HepG2 (cell line): ENCODE measurements around the gene RPS6KA5. TPM values are rescaled to one million over a fixed set of nuclear protein-coding genes. Genes with fewer than 3 reads are reported as not detected.

Experiments used
- ATAD3A ChIP-seq: sonication (generic); formaldehyde crosslinking; IDR thresholded peaks from 2 replicates; pipeline ENCODE4 v1.4.0; 2020; ENCODE audit warnings: missing genetic modification reagents
- ELF3 ChIP-seq: IDR thresholded peaks from 2 replicates; pipeline ENCODE4 v1.6.1; 2016; ENCODE audit warnings: missing genetic modification reagents, missing compliant biosample characterization
- FOXC1 ChIP-seq: sonication (generic); formaldehyde crosslinking; IDR thresholded peaks from 2 replicates; pipeline ENCODE4 v1.8.0; 2022; ENCODE audit warnings: mild to moderate bottlenecking, missing genetic modification reagents, borderline replicate concordance
- GZF1 ChIP-seq: sonication (generic); formaldehyde crosslinking; IDR thresholded peaks from 2 replicates; pipeline ENCODE4 v1.5.1; 2020; ENCODE audit warnings: mild to moderate bottlenecking, missing genetic modification reagents
- HMGXB4 ChIP-seq, 2 experiments: sonication (generic) in 1 of 2; formaldehyde crosslinking in 1 of 2; IDR thresholded peaks; 2 replicates each; pipeline versions ENCODE4 v1.4.0 to v1.6.1; 2018 to 2020; ENCODE audit warnings: missing genetic modification reagents in 2 of 2, borderline replicate concordance in 1 of 2, low read depth in 1 of 2, mild to moderate bottlenecking in 1 of 2, missing biosample characterization in 1 of 2
- ISL2 ChIP-seq: sonication (generic); formaldehyde crosslinking; IDR thresholded peaks from 2 replicates; pipeline ENCODE4 v1.5.0; 2020; ENCODE audit warnings: missing genetic modification reagents
- POLR2G ChIP-seq: fragments of 200-400 bp; formaldehyde crosslinking; IDR thresholded peaks from 2 replicates; pipeline ENCODE4 v1.6.1; 2018; ENCODE audit warnings: mild to moderate bottlenecking, low read depth, low read length, moderate library complexity
- PTBP1 ChIP-seq: fragments of 200-400 bp; formaldehyde crosslinking; IDR thresholded peaks from 2 replicates; pipeline ENCODE4 v1.6.1; 2018; ENCODE audit warnings: low read length, low read depth; ENCODE audit not compliant: poor library complexity, severe bottlenecking
- SIN3B ChIP-seq: fragments of 150-350 bp; IDR thresholded peaks from 2 replicates; pipeline ENCODE4 v1.6.1; 2014; ENCODE audit warnings: low read length
- SIX1 ChIP-seq: sonication (generic); formaldehyde crosslinking; IDR thresholded peaks from 2 replicates; pipeline ENCODE4 v1.4.0; 2020; ENCODE audit warnings: missing genetic modification reagents, borderline replicate concordance
- SOX5 ChIP-seq: IDR thresholded peaks from 2 replicates; pipeline ENCODE4 v1.6.1; 2016; ENCODE audit warnings: borderline replicate concordance
- SP140L ChIP-seq: sonication (generic); formaldehyde crosslinking; IDR thresholded peaks from 2 replicates; pipeline ENCODE4 v1.4.0; 2020; ENCODE audit warnings: missing genetic modification reagents, borderline replicate concordance
- TP53 ChIP-seq: sonication (generic); formaldehyde crosslinking; conservative IDR thresholded peaks from 2 replicates; pipeline ENCODE4 v1.4.0; 2020; ENCODE audit warnings: missing genetic modification reagents
- ZBTB21 ChIP-seq: sonication (generic); formaldehyde crosslinking; IDR thresholded peaks from 2 replicates; pipeline ENCODE4 v1.4.0; 2020; ENCODE audit warnings: missing genetic modification reagents
- ZFP1 ChIP-seq: IDR thresholded peaks from 2 replicates; pipeline ENCODE4 v1.6.1; 2016
- ZNF460 ChIP-seq: sonication (generic); formaldehyde crosslinking; IDR thresholded peaks from 2 replicates; pipeline ENCODE4 v1.5.1; 2020; ENCODE audit warnings: missing genetic modification reagents, mild to moderate bottlenecking, borderline replicate concordance
- polyA plus RNA-seq, 8 experiments: library from polyadenylated mRNA; depleted of rRNA in 3 of 8; stranded (reverse) in 7 of 8; unstranded in 1 of 8; fragments of >200 nt; fragmentation: Illumina TruSeq in 4 of 8; extraction: Trizol in 4 of 8; gene quantifications; 2 replicates each; pipeline versions ENCODE4 v1.2.1 to v1.2.3, GENCODE V29; 2011 to 2016; ENCODE audit warnings: low read depth in 4 of 8, missing spikeins in 1 of 8, mixed read lengths in 1 of 8; ENCODE audit not compliant: insufficient read depth in 1 of 8
- total RNA-seq, 5 experiments: library from RNA; depleted of rRNA; stranded (reverse); fragments of >200 nt; fragmentation: Illumina TruSeq; extraction: Trizol; gene quantifications; 2 replicates each; pipeline ENCODE4 v1.2.3, GENCODE V29; 2016; ENCODE audit warnings: low read depth in 1 of 5
- TF ChIP-seq, protein P1 (sequence below): sonication (generic); formaldehyde crosslinking; IDR thresholded peaks from 2 replicates; pipeline ENCODE4 v1.9.0; 2021; ENCODE audit warnings: missing genetic modification reagents, mild to moderate bottlenecking, borderline replicate concordance
- TF ChIP-seq, protein P2 (sequence below): sonication (generic); formaldehyde crosslinking; IDR thresholded peaks from 2 replicates; pipeline ENCODE4 v1.4.0; 2020; ENCODE audit warnings: mild to moderate bottlenecking, low read depth, missing genetic modification reagents
- TF ChIP-seq, protein P3 (sequence below): sonication (generic); formaldehyde crosslinking; IDR thresholded peaks from 2 replicates; pipeline ENCODE4 v1.5.1; 2020; ENCODE audit warnings: mild to moderate bottlenecking, moderate library complexity, missing genetic modification reagents
- TF ChIP-seq, protein P4 (sequence below): sonication (generic); formaldehyde crosslinking; IDR thresholded peaks from 2 replicates; pipeline ENCODE4 v1.5.0; 2020; ENCODE audit warnings: missing genetic modification reagents

Gene RPS6KA5
- total and polyA plus RNA-seq, 2 of the 13 experiments (the other 11 are each of a cell fraction or from before 2014, with no cell fraction given), result 0.50 to 0.58 TPM

- TF ChIP-seq, protein P1, sequence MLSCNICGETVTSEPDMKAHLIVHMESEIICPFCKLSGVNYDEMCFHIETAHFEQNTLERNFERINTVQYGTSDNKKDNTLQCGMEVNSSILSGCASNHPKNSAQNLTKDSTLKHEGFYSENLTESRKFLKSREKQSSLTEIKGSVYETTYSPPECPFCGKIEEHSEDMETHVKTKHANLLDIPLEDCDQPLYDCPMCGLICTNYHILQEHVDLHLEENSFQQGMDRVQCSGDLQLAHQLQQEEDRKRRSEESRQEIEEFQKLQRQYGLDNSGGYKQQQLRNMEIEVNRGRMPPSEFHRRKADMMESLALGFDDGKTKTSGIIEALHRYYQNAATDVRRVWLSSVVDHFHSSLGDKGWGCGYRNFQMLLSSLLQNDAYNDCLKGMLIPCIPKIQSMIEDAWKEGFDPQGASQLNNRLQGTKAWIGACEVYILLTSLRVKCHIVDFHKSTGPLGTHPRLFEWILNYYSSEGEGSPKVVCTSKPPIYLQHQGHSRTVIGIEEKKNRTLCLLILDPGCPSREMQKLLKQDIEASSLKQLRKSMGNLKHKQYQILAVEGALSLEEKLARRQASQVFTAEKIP (CRISPR knock-in tag), result no peak
- TF ChIP-seq PTBP1, result peak; percentile 30
- TF ChIP-seq TP53 (CRISPR knock-in tag), result no peak
- TF ChIP-seq ZBTB21, result no peak
- TF ChIP-seq HMGXB4 (CRISPR knock-in tag; IDR thresholded peaks at IDR 0.05; ENCODE audit: borderline replicate concordance in 1 of 2, low read depth in 1 of 2), result peak in 1 of 2 experiments; percentile 58; a peak in 3 of 4 replicates
- TF ChIP-seq SP140L (CRISPR knock-in tag), result no peak
- no peak for TF ChIP-seq ZFP1 (CRISPR knock-in tag)
- 0 out of 2 replicates have a peak, but pooled peaks have one; percentile 41 for TF ChIP-seq SOX5 (CRISPR knock-in tag)
- TF ChIP-seq, protein P2, sequence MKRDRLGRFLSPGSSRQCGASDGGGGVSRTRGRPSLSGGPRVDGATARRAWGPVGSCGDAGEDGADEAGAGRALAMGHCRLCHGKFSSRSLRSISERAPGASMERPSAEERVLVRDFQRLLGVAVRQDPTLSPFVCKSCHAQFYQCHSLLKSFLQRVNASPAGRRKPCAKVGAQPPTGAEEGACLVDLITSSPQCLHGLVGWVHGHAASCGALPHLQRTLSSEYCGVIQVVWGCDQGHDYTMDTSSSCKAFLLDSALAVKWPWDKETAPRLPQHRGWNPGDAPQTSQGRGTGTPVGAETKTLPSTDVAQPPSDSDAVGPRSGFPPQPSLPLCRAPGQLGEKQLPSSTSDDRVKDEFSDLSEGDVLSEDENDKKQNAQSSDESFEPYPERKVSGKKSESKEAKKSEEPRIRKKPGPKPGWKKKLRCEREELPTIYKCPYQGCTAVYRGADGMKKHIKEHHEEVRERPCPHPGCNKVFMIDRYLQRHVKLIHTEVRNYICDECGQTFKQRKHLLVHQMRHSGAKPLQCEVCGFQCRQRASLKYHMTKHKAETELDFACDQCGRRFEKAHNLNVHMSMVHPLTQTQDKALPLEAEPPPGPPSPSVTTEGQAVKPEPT, result no peak
- TF ChIP-seq GZF1 (CRISPR knock-in tag), result no peak
- peak; percentile 43; the same call in 1 of the 2 replicates for TF ChIP-seq ISL2 (CRISPR knock-in tag)
- TF ChIP-seq, protein P3, sequence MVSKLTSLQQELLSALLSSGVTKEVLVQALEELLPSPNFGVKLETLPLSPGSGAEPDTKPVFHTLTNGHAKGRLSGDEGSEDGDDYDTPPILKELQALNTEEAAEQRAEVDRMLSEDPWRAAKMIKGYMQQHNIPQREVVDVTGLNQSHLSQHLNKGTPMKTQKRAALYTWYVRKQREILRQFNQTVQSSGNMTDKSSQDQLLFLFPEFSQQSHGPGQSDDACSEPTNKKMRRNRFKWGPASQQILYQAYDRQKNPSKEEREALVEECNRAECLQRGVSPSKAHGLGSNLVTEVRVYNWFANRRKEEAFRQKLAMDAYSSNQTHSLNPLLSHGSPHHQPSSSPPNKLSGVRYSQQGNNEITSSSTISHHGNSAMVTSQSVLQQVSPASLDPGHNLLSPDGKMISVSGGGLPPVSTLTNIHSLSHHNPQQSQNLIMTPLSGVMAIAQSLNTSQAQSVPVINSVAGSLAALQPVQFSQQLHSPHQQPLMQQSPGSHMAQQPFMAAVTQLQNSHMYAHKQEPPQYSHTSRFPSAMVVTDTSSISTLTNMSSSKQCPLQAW (CRISPR knock-in tag), result no peak; the same call in 1 of the 2 replicates
- TF ChIP-seq, protein P4, sequence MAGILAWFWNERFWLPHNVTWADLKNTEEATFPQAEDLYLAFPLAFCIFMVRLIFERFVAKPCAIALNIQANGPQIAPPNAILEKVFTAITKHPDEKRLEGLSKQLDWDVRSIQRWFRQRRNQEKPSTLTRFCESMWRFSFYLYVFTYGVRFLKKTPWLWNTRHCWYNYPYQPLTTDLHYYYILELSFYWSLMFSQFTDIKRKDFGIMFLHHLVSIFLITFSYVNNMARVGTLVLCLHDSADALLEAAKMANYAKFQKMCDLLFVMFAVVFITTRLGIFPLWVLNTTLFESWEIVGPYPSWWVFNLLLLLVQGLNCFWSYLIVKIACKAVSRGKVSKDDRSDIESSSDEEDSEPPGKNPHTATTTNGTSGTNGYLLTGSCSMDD, result no peak
- TF ChIP-seq SIX1 (CRISPR knock-in tag), result no peak
- TF ChIP-seq ATAD3A (CRISPR knock-in tag), result no peak
- TF ChIP-seq POLR2G, result no peak; the same call in 1 of the 2 replicates
- 0 out of 2 replicates have a peak, but pooled peaks have one; percentile 24 for TF ChIP-seq SIN3B
- no peak for TF ChIP-seq ELF3 (CRISPR knock-in tag)
- TF ChIP-seq ZNF460, result no peak
- peak; percentile 89; the same call in 1 of the 2 replicates for TF ChIP-seq FOXC1 (CRISPR knock-in tag)
These were observed at the start of gene RPS6KA5 (continued) for GRCh38 chr14:91060351-91061055.
